HL-60 (cell line): ENCODE measurements around the gene DHDDS.

ENCODE experiments used
- GABPA ChIP-seq: IDR thresholded peaks from 2 replicates; pipeline ENCODE4 v1.6.1; 2012; ENCODE audit warnings: low read depth
- POLR2AphosphoS5 ChIP-seq: IDR thresholded peaks from 2 replicates; pipeline ENCODE4 v1.6.1; 2012; ENCODE audit warnings: low read depth
- SPI1 ChIP-seq: IDR thresholded peaks from 2 replicates; pipeline ENCODE4 v1.6.1; 2012; ENCODE audit warnings: low read depth, mild to moderate bottlenecking, borderline replicate concordance
- TF ChIP-seq, protein P1 (sequence below): IDR thresholded peaks from one replicate; pipeline ENCODE4 v1.5.1; 2011; ENCODE audit warnings: low read length, control low read depth, inconsistent platforms; ENCODE audit not compliant: insufficient read depth

GRCh38 chr1:26401891-26402290 lies 30.2 kb upstream of the DHDDS start:
- TF ChIP-seq, protein P1, sequence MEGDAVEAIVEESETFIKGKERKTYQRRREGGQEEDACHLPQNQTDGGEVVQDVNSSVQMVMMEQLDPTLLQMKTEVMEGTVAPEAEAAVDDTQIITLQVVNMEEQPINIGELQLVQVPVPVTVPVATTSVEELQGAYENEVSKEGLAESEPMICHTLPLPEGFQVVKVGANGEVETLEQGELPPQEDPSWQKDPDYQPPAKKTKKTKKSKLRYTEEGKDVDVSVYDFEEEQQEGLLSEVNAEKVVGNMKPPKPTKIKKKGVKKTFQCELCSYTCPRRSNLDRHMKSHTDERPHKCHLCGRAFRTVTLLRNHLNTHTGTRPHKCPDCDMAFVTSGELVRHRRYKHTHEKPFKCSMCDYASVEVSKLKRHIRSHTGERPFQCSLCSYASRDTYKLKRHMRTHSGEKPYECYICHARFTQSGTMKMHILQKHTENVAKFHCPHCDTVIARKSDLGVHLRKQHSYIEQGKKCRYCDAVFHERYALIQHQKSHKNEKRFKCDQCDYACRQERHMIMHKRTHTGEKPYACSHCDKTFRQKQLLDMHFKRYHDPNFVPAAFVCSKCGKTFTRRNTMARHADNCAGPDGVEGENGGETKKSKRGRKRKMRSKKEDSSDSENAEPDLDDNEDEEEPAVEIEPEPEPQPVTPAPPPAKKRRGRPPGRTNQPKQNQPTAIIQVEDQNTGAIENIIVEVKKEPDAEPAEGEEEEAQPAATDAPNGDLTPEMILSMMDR, result no peak
- TF ChIP-seq GABPA (no peak), POLR2AphosphoS5 (no peak), SPI1 (no peak)
